Coronary artery (tissue), 2 donors: ENCODE results near the gene GFPT1.
A peak's percentile ranks its signal among the peaks of the same experiment; 100 is the strongest.

Source experiments
- DNase-seq: peaks from one replicate; pipeline ENCODE4 v3.0.0-alpha.2; 2017; ENCODE audit warnings: low spot score
- H3K27ac ChIP-seq, 2 donors: fragments of 200-600 bp; sonication (generic); one replicate each; pipeline ENCODE4 v1.5.1; 2016 to 2019
- H3K4me3 ChIP-seq: fragments of 200-600 bp; sonication (generic); 2 replicates; pipeline ENCODE4 v1.5.1; 2016; ENCODE audit warnings: mild to moderate bottlenecking, moderate library complexity
- TF ChIP-seq, protein P1 (sequence below): fragments of 200-600 bp; sonication (generic); IDR thresholded peaks from one replicate; pipeline ENCODE4 v1.5.1; 2019; ENCODE audit warnings: antibody characterized with exemption

Gene GFPT1

DNA sequence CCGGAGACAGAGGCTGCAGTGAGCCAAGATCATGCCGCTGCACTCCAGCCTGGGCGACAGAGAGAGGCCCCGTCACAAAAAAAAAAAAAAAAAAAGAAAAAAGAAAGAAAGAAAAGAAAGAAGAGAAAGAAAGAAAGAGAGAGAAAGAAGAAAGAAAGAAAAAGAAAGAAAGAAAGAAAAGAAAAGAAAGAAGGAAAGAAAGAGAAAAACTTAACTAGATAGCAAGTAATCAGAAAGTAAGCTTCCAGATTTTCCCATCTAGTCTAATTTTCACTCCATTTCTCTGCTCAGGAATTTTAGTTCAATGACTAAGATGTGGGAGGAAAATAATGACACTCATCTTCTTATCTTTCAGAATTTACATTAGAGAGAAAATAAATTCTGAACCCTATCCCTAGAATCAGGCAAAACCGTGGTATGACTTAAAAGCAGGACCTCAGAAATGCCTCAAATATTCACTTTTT is 2.4 kb downstream of the GFPT1 start:
- no peak for DNase-seq
- peak overlapping the region in 1 of 2 donors; percentile 13 for H3K27ac ChIP-seq
- H3K4me3 ChIP-seq = peak overlapping the region; percentile 98
- TF ChIP-seq, protein P1, sequence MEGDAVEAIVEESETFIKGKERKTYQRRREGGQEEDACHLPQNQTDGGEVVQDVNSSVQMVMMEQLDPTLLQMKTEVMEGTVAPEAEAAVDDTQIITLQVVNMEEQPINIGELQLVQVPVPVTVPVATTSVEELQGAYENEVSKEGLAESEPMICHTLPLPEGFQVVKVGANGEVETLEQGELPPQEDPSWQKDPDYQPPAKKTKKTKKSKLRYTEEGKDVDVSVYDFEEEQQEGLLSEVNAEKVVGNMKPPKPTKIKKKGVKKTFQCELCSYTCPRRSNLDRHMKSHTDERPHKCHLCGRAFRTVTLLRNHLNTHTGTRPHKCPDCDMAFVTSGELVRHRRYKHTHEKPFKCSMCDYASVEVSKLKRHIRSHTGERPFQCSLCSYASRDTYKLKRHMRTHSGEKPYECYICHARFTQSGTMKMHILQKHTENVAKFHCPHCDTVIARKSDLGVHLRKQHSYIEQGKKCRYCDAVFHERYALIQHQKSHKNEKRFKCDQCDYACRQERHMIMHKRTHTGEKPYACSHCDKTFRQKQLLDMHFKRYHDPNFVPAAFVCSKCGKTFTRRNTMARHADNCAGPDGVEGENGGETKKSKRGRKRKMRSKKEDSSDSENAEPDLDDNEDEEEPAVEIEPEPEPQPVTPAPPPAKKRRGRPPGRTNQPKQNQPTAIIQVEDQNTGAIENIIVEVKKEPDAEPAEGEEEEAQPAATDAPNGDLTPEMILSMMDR = no peak

DNA sequence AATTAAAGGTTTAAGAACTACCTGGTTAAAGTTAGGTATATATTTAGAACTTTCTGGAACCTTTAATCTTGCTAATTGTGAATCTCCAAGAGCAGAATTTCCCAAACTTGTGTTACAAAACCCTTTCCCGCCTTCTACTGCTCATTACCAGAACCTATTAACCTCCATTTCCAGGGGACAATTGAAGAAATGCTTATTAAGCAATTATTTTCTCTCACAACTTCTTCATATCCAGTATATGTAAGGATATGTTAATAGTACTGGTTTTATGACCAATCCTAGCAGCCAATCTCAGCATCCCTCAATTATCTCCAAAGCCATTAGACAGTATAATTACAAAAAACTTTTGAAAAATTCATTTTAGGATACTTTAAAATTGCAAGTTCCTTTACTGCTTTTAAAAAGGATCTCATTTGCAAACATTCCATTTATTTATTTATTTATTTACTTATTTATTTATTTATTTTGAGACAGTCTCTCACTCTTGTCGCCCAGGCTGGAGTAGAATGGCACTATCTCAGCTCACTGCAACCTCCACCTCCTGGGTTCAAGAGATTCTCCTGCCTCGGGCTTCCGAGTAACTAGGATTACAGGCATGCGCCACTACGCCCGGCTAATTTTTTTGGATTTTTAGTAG is 3.7 kb downstream of the GFPT1 start:
- no peak overlapping the region for H3K4me3 ChIP-seq
- TF ChIP-seq, protein P1 = no peak
- no peak overlapping the region for H3K27ac ChIP-seq
- no peak for DNase-seq

DNA sequence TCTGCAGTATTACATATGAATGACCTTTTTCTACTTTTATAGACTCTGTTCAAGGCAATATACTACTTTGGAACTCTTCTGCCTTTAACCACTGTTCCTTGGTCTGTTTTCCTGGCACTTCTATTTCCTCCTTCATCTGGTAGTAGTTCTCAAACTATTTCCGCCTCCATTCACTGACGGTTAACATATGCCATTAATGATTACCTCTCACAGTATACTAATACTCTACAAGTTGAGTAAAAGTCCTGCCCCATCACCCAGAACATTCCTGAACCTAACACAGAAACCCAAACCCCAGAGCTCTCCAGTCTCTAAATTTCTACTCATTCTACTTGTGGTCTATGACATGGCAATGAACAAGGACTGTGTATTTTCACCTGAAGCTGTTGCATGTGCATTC is 4.5 kb downstream of the GFPT1 start:
- TF ChIP-seq, protein P1 = no peak
- no peak overlapping the region for H3K27ac ChIP-seq
- no peak for DNase-seq
- H3K4me3 ChIP-seq = no peak overlapping the region

DNA sequence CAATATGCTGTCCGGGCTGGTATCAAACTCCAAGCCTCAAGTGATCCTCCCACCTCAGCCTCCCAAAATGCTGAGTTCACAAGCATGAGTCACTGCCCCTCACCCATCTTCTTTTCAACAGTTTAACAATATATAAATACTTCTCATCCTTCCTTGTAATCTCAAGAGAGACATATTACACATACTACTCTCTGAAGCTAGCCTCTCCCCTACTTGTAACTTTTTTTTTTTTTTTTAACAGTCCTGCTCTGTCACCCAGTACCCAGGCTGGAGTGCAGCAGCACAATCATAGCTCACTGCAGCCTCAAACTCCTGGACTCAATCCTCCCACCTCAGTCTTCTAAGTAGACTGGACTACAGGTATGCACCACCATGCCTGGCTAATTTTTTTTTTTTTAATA is 5.7 kb downstream of the GFPT1 start:
- H3K4me3 ChIP-seq = no peak overlapping the region
- no peak for DNase-seq
- H3K27ac ChIP-seq = no peak overlapping the region
- TF ChIP-seq, protein P1 = no peak

DNA sequence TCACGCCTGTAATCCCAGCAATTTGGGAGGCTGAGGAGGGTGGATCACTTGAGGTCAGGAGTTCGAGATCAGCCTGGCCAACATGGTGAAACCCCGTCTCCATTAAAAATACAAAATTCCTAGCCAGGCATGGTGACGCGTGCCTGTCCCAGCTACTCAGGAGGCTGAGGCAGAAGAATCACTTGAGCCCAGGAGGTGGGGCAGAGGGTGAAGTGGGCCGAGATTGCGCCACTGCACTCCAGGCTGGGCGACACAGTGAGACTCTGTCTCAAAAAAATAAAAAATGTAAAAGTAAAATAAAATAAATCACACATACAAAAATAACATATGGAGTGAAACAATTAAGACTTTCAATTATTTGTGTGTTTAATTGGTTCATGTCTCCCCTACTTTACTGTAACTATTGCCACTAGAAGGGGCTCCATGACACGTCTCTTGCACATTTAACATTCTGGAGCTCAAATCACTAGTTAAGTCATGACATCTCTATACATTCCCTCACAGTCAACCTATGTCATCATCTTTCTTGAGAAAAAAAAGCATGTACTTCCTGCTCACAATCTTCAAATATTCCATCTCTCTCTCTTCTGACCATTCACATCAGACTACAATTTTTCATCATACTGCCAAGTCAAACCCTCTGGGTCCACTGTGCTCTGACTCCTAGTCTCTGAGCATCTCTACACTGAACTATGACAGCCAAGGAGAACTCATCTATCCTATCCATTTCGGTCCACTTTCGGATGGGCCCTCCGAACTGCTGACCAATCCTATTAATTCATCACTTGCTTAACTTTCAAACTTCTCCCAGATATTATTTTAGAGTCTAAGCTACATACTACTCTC is 6.7 kb downstream of the GFPT1 start:
- no peak overlapping the region for H3K27ac ChIP-seq
- TF ChIP-seq, protein P1 = no peak
- DNase-seq = no peak

DNA sequence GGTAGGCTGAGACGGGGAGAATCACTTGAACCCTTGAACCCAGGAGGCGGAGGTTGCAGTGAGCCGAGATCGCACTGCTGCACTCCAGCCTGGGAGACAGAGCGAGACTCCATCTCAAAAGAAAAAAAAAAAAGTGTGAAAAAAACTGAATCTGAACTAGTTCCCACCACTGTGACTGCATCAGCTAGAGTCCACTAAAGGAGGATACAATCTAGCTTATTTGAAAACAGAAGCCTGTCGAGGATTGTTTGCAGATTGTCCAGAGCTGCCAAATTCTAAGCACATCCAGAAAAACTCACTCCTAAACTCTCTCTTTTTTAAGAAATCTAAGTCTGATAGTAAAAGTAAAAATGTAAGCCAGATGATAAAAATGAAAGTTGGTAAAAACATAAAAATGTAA is 10.6 kb downstream of the GFPT1 start:
- DNase-seq = no peak
- Histone ChIP-seq H3K4me3 (no peak overlapping the region), H3K27ac (no peak overlapping the region)
- TF ChIP-seq, protein P1 = no peak

More for the DNA sequence above, 6.7 kb downstream of the GFPT1 start:
- no peak overlapping the region for H3K4me3 ChIP-seq
